Measurements from ENCODE around the gene DGKG.

DGKG gene

DNA sequence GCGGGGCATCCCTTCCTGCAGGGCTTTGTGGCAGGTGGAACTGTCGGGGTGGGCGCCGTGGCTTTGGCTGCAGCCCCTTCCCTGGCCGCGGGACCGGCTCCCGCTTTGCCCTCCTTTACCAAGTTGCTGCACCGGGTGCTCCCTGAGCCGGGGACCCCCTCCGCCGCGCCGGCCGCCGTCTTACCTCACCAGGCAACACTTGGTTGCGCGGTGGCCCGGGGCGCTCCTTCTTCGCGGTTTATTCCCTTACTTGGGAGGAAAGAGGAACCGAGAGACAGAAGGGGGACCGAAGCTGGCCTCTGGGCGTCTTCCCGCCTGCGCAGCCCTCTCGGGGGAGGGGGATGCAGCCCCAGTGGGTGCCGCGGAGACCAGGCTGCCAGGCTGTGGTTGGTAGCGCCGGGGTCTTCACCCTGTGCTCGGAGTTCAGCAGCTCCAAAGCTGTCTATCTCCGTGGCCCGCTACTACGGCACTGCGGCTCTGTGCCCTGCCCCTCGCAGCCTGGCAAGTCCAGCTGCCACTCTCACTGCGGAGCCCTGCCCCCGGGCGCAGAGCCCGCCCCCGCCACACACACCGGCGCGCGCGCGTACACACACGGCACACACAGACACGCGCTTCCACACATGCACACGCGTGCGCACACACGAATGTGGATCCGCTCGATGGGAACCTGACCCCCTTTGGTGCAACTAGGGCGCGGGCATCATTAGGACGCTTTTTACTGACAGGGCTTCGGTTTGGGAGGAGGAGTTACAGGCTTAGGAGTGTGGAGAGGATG, at the start of gene DGKG:
Gene DGKG (minus strand): TSS at position 473 of the 775 bp plus-strand sequence. CDS start 41,775 bp downstream, outside the sequence.
- DNase-seq = peak; percentile 28

DNA sequence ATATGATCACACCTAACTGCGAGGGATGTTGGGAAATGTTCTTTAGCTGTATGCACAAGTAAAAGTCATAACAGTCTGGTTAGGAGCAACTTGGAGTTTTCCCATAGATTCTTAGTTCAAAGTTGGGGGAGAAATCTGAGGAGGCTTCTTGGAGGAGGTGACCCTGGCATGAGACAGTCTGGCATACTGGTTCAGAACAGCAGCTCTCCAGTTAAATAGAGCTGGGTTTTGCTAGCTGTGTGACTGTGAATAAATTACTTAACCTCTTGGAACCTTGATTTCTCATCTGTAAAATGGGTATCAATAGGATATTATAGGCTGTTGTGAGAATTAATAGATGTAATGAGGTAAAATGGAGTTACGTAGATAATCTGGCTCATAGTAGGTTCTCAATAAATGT, 49.1 kb upstream of the DGKG start:
- DNase-seq = no peak

DNA sequence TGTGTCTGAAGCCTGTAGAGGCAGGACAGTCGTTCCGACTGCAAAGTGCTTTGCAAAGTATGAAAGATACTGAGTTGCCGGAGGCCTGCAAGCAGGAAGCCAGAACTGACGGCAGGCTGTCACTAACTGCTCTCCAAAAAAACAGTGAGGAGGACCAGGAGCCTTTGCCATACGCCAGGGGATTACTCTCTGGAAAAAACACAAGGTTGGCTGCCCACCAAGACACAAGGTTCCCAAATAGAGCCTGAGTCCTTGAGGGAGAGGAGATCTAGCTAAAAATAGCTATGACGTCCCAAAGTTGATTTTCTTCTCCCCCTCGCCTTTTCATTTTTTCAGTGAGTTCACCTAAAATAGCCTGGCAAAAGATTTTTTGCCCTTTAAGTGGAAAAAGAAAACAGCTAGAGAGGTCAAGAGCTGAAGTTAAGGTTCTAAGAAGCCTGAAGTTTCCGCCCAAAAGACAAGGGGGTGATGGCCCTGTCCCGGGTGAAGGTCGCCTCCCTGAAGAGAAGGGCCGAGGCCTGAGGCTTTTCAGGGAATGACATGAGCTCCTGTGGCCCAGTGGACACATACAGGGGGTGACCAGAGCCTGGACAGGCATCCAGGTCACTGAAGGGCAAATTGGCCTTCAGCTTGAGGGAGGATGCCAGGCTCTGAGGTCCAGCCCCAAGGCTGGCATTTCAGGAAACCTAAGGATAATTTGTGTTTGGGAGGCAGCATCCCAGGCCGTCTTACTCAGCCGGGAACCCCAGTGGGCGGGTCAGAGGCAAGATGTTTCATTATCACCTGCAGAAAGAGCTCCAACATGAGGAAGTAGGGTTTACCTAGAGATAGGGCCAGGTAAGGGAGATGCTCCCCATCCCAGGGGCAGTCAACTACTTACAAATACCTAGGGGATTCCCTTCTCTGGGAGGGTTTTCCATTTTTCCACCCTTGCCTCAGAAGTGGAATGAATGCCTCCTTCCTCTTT, 44.9 kb upstream of the DGKG start:
- no peak for DNase-seq

DNA sequence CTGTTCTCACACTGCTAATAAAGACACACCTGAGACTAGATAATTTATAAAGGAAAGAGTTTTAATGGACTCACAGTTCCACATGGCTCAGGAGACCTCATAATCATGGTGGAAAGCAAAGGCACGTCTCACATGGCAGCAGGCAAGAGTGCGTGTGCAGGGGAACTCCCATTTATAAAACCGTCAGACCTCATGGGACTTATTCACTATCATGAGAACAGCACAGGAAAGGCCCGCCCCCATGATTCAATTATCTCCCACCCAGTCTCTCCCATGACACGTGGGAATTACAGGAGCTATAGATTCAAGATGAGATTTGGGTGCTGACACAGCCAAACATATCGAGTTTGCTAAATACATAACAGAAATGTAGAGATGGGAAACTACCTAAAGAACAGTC, 39.5 kb upstream of the DGKG start:
- no peak for DNase-seq

DNA sequence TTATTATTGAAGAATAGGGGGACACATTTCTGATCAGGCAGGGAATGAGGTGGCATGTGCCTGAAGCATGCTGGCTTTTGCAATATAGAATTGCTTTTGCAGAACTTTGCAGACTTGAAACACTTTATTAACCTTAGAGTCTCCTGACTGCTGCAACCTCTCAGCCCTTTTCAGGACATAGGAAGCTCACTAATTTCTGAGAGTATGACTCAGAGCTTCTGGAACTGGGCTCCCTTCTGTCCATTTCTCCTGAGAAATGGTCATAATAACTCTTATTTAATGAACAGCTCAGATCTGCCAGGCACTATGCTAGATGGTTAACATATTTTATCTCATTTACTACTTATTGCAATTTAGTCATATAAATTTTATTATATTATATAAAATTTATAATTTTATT, 38.6 kb upstream of the DGKG start:
- DNase-seq = no peak

DNA sequence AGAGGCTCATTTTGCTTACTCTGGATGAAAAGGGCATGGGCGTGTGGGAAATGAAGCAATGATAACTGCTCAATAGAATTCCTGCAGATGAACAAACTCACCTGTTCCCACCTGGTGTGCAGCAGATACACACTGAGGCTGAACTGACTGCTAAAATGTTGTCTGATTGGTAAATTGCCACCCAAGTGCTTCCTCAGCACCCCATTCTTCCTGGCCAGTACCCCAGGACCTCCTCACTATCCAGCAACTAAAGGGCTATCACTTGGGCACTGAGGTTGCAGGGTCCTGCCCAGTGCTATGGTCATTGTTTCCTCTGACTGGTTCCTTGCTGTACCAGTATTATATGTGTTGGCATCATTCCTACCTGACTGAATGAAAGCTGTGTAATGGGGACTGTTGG, 38.0 kb upstream of the DGKG start:
- no peak for DNase-seq

DNA sequence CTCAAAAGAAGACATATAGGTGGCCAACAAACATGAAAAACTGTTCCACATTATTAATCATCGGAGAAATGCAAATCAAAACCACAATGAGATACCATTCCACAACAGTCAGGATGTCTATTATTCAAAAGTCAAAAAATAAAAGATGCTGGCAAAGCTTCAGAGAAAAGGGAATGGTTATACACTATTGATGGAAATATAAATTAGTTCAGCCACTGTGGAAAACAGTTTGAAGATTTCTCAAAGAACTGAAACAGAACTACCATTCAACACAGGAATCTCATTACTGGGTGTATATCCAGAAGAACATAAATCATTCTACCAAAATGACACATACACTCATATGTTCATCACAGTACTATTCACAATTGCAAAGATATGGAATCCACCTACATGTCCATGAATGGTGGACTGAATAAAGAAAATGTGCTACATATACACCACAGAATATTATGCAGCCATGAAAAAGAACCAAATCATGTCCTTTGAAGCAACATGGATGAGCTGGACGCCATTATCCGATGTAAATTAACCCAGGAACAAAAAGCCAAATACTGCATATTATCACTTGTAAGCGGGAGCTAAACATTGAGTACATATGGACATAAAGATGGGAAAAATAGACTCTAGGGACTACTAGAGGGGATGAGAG, 32.7 kb upstream of the DGKG start:
- DNase-seq = no peak

DNA sequence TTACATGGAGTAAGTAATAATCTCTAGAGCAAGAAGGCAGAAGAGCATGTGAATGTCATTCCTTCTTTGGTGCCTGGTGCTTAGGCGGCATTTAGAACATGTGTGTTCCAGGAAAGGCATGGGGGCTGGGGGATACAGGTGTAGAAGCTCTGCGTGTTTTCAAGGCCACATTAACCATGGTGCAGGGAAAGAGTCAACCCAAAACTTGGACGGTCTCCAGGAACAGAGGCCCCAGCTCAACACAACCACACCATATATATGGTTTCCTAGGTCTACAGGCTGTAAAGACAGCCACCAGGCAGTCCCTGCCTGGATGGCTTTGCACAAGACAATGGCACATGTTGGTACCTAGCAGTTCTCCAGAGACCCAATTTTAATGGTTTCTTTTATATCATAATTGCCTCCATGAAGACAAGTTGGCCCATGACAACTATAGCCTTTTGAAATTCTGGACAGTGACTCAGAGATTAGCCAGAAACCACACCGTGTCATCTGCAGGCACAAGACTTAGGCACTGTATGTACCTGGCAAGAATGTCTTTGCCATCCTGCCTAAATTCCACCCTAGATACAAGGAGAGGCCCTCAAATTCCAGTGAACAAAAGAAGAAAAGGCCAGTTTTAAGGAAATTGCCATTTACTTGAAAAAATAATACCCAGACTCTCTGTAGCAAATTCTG, 25.0 kb upstream of the DGKG start:
- DNase-seq = no peak

DNA sequence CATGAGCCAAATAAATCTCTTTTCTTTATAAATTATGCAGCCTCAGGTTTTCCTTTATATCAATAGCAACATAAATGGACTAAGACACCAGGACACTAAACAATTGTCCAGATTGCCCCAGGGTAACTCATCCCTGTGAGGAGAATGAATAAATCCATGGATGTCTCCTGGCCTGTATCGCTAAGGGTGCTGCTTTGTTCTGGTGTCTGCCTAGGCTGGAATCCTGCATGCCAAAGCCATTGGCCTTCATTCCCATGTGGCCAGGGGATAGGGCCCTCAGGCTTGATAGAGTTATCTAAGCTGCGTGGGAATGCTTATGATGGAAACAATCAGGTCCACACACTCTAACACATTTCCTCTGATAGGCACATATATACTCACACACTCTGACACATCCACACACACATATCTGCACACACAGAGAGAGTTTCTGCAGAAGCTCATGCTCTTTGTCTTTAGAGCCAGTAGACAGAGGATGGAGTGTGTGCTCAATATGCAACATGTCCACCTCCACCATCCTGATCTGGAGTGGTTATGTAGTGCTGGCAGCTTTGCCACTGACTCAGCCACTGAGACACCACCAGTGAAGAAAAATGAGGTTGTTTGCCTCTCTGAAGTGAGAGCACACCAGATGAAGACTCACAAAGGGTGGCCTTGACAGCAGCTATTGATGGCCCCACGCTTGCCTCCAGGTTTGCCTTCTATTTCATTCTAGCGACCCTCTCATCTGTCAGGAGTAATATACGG, 24.0 kb upstream of the DGKG start:
- no peak for DNase-seq

DNA sequence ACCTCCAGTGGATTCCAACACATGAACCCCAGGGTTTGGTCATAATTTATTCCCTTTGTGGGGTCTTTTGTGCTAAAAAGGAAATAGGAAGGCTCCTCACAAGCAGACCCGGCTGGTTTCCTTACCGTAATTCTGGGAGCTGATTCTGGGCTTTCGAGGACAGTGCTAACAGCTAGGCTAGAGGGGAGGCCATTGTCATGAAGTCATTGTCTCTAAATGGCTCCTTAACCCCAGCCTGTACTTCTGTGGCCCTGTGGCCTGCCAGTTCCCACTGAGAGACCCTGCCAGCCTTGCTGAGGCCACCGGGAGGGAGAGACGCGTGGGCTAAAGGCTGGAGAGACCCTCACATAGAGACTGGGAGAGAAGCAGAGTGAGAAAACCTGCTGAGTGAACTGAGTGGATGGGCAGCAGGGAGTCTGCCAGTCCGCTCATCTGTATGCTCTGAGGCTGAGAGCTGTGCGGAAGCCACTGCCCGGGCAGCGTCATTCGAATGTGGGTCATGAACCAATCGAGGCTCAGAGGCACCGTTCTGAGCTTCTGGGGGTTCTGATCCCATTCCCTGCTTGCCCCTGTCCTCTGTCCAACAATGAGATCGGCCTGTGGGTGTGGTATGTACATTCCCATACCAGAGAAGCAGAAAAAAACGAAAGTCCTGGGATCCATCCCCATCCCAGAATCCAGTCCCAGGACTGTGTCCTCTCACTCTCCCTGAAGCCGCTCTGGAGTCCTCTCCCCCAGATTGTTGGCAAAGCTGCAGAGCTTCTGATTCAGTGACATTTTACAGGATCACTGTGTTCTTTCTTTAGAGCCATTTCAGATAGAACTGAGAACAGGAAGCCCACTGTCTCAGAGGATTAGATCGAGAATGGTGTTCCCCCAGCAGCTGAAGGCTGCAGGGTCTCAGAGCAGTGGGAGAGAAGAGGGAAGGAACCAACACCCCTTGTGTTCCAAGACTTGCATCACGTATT, 21.3 kb upstream of the DGKG start:
- no peak for DNase-seq

DNA sequence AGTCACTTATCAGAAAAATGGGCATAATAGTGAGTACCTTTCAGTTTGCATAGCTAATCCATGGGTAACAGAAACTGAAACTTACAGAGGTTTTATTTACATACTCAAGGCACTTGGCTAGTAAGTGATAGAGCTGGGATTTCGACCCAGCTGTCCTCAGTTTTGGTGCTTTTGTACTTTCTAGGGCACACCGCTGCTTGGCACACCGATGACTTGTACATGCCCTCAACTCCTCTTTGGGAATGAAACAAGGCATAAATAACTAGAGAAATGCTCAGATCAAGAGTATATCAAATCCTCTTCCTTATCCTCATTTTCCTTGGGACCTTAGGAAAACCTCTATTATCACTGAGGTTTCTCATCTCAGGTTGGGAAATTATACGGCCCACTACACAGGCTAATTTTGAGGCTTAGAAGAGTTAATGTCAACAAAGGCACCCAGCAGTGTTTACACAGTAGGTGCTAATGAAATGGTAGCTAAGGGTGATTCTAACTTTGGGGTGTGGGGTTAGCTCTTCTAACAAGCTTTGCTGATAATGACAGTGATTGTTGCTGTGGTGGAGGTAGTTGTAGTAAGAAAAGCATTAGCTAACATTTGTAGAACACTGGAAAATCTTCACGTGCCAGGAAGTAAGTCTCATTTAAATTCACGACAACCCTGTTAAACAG, 20.3 kb upstream of the DGKG start:
- peak; percentile 27 for DNase-seq

DNA sequence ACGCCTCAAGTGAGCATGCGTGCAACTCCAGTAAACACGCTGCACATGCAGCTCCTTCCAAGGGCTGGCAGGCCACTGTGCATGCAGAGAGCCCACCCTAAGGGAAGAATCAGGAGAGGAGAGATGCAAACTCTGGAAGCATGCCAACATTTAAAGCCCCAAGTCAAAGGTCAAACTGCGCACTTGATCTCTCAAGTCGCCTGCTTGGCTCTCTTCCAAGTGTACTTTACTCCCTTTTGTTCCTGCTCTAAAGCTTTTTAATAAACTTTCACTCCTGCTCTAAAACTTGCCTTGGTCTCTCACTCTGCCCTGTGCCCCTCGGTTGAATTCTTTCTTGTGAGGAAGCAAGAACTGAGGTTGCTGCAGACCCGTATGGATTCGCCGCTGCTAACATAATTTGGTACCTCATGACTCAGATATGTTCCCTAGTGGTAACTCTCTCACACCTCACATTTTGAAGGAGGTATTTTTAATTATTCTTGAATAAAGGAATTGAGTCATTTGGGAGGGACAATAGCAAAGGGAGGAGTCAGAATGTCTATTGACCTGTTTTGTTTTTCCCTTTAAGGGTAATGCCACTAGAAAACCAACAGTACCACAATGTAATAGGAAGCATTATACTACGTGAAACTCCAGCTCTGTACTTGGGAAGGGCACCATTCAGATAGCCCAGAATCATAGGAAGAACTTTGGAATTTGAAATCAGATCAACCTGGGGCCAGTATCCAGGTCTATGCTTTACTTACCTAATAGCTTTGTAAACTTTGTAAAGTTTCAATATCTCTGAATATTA, 19.6 kb upstream of the DGKG start:
- no peak for DNase-seq

DNA sequence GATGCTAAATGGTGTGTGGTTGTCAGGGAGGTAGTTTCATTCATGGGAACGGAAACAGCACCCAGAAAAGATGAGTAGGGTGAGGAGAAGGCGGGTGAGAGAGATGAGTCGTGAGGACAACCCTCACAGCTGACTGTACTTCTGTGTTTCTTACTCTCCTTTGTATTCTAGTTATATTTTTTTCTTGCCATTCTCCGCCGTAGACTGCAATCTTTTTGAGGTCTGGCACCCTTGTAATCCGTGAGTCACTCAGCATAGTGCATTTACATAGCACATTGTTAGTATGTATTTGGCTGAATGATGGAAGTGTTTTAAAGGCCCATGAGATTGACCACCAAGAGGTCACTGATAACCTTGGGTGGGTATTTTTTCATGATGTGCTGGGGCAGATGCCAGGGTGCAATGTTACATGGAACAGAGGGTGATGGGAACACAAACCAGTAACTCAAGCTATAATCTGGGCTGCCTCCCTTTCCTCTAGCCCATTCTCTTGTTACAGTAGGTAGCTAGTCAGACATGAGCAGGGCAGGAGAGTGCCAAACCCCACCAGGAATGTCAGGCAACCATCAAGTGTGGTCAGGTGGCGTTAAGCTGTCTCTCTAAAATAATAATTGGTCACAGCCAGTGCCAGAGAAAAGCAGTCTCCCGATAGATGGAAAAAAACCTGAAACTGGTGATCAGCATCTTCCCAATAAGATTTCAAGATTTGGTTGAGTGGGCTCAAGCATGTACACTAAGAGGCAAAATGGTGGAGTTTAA, 18.8 kb upstream of the DGKG start:
- DNase-seq = no peak

DNA sequence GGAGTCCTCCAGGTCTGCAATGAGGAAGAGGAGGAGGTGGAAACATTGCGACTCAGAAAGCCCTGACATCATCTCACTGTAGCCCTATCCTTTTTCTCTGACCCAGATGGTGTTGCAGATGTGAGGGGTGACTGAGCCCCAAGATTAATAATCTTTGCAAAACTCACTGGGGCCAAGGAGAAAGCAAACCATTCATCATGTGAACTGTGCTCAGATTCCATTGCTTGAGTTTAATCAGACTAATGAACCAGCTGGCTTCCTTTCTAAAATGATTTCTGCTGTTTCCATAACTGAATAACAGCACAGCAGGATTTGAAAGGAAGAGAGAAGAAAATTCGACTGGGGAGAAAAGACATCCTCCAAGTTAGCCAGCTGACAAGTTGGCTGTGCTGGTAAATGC, 13.4 kb upstream of the DGKG start:
- DNase-seq = no peak

DNA sequence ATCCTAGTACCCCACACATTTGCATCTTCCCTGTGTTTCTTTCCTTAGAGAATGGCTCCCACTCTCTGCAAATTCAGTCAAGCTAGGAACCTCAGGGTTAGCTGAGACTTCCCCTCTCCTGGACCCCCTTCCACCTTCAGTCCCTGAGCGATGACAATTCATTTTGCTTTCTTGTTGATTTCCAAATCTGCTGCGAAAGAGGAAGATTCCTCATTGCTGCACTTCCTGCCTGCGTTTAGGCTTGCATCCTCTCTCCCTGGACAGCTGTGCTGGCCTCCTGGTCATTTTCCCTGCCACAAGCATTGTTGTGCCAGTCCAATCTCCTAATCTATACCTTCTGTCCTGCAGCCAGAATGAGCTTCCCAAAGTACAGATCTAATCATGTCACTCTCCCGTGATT, 12.3 kb upstream of the DGKG start:
- no peak for DNase-seq

DNA sequence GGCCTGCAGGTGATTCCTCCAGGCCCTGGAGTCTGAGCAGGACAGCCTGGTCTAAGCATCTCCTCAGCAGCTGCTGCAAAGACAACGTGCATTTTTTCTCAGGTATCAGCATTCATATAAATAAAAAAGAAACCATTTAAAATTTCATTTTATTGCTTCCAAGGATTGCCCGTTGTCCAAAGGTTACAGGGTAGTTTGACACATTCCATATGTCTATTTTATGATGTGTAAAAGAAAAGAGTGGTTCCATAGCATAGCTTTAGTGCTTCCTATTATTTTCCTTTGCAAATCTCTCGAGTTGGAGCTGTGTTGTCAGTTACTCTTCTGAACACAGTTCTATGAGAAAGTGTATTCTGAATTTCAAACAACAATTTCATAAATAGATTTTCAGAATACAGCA, 7.2 kb upstream of the DGKG start:
- no peak for DNase-seq

DNA sequence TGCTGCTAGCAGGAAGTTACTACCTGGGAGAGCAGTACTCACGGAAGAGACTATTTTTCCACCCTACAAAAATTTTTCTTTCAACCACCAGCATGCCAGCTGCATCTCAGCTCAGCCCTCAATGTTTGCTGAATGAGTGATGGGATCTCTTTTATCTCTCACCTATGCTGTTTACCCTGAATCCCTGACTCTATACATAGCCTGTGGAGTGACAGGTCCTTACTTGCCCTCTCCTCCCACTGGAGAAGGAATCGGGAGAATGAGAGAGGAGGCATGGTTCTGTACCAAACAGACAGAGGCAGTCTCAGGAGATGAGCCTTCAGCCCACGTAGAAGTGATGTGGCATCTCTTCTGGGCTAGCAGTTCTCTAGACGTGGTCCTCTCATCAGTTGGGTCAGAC, 6.7 kb upstream of the DGKG start:
- DNase-seq = peak; percentile 71

DNA sequence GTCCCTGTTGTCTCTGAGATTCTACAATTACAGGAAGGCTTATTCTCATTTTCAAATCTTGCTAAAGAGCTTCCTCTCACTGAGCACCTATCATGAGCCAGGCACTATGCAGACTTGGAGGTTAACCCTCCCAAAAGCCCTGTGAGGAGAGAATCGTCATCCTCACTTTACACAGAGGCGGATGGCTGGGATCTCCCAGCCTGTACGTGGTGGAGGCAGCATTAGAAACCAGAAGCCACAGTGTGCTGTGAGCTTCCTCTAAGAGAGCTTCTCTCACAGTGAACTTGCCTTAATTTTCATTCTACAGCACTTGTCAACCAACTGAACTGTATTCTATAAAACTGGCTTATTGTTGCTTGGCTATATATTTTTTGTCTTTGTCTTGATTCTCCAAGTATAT, 6.1 kb upstream of the DGKG start:
- no peak for DNase-seq

DNA sequence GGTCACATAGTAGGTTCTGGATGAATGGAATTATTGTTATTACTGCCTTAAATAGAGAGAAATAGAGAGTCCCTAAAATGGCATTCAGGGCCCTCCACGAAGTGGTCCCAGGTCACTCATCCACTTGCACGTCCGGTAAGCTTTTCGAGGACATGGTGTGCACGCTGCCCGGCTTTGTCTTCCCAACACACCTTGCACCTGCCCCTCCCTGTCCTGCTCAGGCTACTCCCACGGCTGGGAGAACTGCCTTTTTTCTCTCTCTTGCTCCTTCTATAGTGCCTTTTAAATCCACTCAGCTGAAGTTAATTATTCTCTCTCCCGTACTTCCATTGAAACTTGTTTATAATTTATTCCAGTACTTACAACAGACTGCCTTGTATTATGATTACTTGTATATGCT, 5.6 kb upstream of the DGKG start:
- DNase-seq = no peak

Data from DMS153 (cell line).